OCI-LY3 (cell line): ENCODE results near the gene CAMTA1.
"Not testable (repeated sequence)": the region's sequence is repeated elsewhere in the genome, so short reads cannot be mapped to it uniquely, and the experiment has no call there.

Experiments
- CTCF ChIP-seq: fragments of 200-600, 300-600 bp; sonication (generic); IDR thresholded peaks from 2 replicates; pipeline ENCODE4 v1.5.1; 2014; ENCODE audit warnings: antibody characterized with exemption, low read length, low read depth
- EZH2phosphoT487 ChIP-seq: fragments of 200-600 bp; shearing (Covaris generic); IDR thresholded peaks from 2 replicates; pipeline ENCODE4 v1.6.1; 2018; ENCODE audit warnings: antibody characterized with exemption, mixed run types, low read depth

- not testable (repeated sequence) for TF ChIP-seq CTCF, EZH2phosphoT487
Observed at GRCh38 chr1:7689307-7689706, 904.1 kb downstream of the CAMTA1 start.
